Right renal pelvis (tissue), 4 donors: ENCODE measurements around the gene STXBP3. TPM values are rescaled to one million over a fixed set of nuclear protein-coding genes. Genes with fewer than 3 reads are reported as not detected.

Experiments used
- DNase-seq, 4 donors: peaks; one replicate each; pipeline ENCODE4 v3.0.0-alpha.2; 2013; ENCODE audit warnings: low read depth in 4 of 4, low spot score in 3 of 4, missing footprints in 1 of 4
- polyA plus RNA-seq, 4 donors: library from polyadenylated mRNA; unstranded; fragments of 120-200 nt; gene quantifications; one replicate each; pipeline ENCODE4 v1.2.1, GENCODE V29; 2013; ENCODE audit not compliant: insufficient read length in 4 of 4

The STXBP3 gene
- polyA plus RNA-seq, 4 donors: 61.1 to 85.1 (median 76.3) TPM

- DNase-seq: no peak
These were observed 84.8 kb downstream of the STXBP3 start for GRCh38 chr1:108831225-108831624.

DNA sequence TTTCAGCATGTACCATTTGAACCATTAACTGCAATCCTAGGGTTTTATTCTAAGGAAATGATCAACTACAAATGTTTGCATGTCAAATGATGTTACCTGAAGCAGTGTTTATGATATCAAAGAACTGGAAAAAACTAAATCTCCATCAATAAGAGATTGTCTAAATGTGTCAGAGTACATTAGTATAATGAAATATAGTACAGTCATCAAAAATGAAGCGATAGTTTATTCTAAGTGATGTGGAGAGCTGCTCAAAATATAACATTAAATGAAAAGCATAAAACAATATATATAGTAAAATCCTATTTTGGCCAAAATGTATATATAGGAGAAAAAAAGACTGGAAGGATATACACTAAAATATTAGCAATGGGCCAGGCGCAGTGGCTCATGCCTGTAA, 86.5 kb downstream of the STXBP3 start:
- DNase-seq: no peak

- DNase-seq: no peak
These were observed 95.2 kb downstream of the STXBP3 start for GRCh38 chr1:108841703-108842102.

GRCh38 chr1:108842525-108843181, 96.2 kb downstream of the STXBP3 start:
- no peak for DNase-seq

GRCh38 chr1:108843390-108844137, 97.1 kb downstream of the STXBP3 start:
- DNase-seq: no peak

GRCh38 chr1:108845446-108845845, 99.0 kb downstream of the STXBP3 start:
- no peak for DNase-seq

GRCh38 chr1:108845991-108846390, 99.5 kb downstream of the STXBP3 start:
- no peak for DNase-seq

- no peak for DNase-seq
These were observed 101.0 kb downstream of the STXBP3 start for GRCh38 chr1:108847494-108847893.

DNA sequence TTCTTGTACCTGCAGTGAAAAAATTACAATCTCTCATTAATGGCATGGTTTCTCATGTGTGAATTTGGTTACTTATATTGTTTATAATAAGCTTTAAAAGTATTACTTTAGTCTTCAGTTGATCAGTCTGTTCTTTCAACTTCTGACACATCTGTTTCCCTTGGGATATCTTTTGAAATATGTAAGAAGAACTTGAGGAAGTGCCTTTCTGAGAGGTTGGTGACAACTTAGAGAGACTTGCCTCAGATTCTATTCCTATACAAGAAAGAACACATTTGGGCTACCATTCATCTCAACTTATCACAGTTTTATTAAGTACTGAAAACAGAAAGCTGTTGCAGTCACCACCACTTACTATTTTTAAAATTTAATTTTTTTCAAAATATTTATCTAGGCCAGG, 102.3 kb downstream of the STXBP3 start:
- DNase-seq: no peak

DNA sequence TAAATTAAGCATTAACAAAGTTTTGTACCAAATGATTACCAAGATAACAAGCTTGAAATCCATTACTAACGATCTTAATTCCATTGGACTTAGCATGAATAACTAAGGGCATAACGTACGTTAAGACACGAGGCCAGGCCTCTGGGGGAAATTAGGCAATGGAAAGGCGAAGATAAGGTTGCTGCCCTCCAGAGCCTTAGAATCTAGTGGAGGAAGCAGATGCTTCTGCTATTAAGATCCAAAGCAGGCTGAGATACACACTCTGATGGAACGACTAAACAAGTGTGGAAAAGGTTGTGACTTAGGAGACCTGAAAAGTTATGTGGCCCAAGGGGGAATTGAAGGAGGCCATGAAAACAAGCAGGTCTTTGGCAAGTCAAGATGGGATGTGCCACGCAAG, 104.5 kb downstream of the STXBP3 start:
- no peak for DNase-seq

GRCh38 chr1:108851567-108851966, 105.1 kb downstream of the STXBP3 start:
- no peak for DNase-seq

GRCh38 chr1:108852221-108852975, 105.9 kb downstream of the STXBP3 start:
- no peak for DNase-seq

GRCh38 chr1:108854221-108855019, 107.9 kb downstream of the STXBP3 start:
- DNase-seq: no peak

GRCh38 chr1:108856994-108857393, 110.5 kb downstream of the STXBP3 start, which contains the start of gene AKNAD1:
Gene AKNAD1, minus strand, starts transcription at chr1:108857094. Its CDS starts 4,430 bp downstream, at chr1:108852664.
- no peak for DNase-seq

DNA sequence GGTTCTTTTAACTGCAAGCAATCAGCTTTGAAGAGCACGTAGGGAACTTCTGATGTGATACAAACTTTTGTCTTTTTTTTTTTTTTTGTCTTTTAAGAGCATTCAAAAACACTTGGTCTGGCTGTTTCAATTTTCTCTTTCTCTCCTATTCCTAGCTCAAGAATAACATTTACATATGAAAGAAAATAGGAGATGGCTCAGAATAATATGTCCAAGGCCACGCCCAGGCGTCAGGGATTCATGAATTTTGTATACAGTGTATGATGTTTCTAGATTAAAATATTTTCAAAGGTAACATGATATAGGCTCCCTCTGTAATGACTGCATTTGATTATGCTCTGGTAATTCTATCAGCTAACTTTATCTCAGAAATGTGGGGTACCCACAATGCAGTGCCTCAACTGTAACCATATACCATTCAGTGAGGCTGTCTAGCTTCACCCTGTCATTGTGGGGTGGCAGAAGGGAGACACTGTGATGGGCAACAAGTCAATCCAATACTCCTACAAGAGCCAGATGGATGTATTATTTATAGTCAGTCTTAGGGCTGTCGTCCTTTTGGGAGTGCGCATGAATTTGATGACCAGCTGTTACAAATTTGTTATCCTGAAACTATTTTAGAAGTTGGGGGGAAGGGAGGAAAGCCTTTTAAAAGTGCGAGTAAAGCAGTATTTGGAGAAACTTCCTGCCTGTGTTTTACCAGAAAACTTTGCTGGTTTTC, 111.9 kb downstream of the STXBP3 start:
- DNase-seq: no peak

Other genes with a start within 250 kb of the STXBP3 start
- 10 to 100 TPM; 17.0 to 22.4 (median 21.1) TPM for gene EEIG2, start 186.6 kb upstream of the STXBP3 start, polyA plus RNA-seq
- 10 to 100 TPM in 3 of 4 donors, 1 to 10 TPM in 1; 9.4 to 15.5 (median 14.1) TPM for gene HENMT1, start 85.6 kb upstream of the STXBP3 start, polyA plus RNA-seq
- 10 to 100 TPM; 65.1 to 87.5 (median 69.8) TPM for gene PRPF38B, start 54.4 kb upstream of the STXBP3 start, polyA plus RNA-seq
- under 1 TPM in 1 of 4 donors, not detected in 3; 0.06 TPM for gene FNDC7, start 33.8 kb upstream of the STXBP3 start, polyA plus RNA-seq
- gene AKNAD1, start 110.4 kb downstream of the STXBP3 start, polyA plus RNA-seq: under 1 TPM in 1 of 4 donors, not detected in 3; 0.08 TPM
- gene GPSM2, start 130.3 kb downstream of the STXBP3 start, polyA plus RNA-seq: 10 to 100 TPM; 15.9 to 18.1 (median 17.2) TPM
- 10 to 100 TPM; 32.1 to 39.3 (median 36.3) TPM for gene CLCC1, start 216.8 kb downstream of the STXBP3 start, polyA plus RNA-seq